CD4-positive, alpha-beta T cell treated with Interleukin-15 for 4 hours (primary cell): ENCODE data around the gene RGL2.
"Not testable (repeated sequence)": the region's sequence is repeated elsewhere in the genome, so short reads cannot be mapped to it uniquely, and the experiment has no call there.

Source experiments
- DNase-seq: peaks from one replicate; pipeline ENCODE4 v3.0.0-alpha.2; 2020; ENCODE audit warnings: low spot score

The RGL2 gene

GRCh38 chr6:33273924-33274902 lies 24.5 kb downstream of the RGL2 start:
- DNase-seq = no peak

- DNase-seq = no peak
Observed at GRCh38 chr6:33273129-33273923, 25.4 kb downstream of the RGL2 start.

- DNase-seq = no peak
Observed at GRCh38 chr6:33272275-33273128, 26.2 kb downstream of the RGL2 start.

- DNase-seq = peak; percentile 96
Observed at GRCh38 chr6:33271468-33272274, 27.1 kb downstream of the RGL2 start, which contains the start of the genes RPS18 and VPS52. RPS18 (plus strand) TSS chr6:33272075; CDS start chr6:33272120, 45 bp downstream. VPS52 (minus strand) TSS chr6:33271876; CDS start chr6:33271675, 201 bp downstream.

- no peak for DNase-seq
Observed at GRCh38 chr6:33271117-33271467, 27.6 kb downstream of the RGL2 start.

GRCh38 chr6:33264015-33264414 lies 34.7 kb downstream of the RGL2 start:
- no peak for DNase-seq

GRCh38 chr6:33262490-33262889 lies 36.3 kb downstream of the RGL2 start:
- DNase-seq = not testable (repeated sequence)

- DNase-seq = no peak
Observed at GRCh38 chr6:33259032-33259431, 39.7 kb downstream of the RGL2 start.

GRCh38 chr6:33254591-33254990 lies 44.2 kb downstream of the RGL2 start:
- DNase-seq = no peak

GRCh38 chr6:33252759-33253158 lies 46.0 kb downstream of the RGL2 start:
- no peak for DNase-seq

GRCh38 chr6:33251395-33252012 lies 47.2 kb downstream of the RGL2 start:
- DNase-seq = no peak

- DNase-seq = no peak
Observed at GRCh38 chr6:33250731-33251130, 48.0 kb downstream of the RGL2 start.

GRCh38 chr6:33249732-33250630 lies 48.8 kb downstream of the RGL2 start:
- DNase-seq = no peak

- DNase-seq = peak; percentile 98
Observed at GRCh38 chr6:33248932-33249731, 49.6 kb downstream of the RGL2 start.

GRCh38 chr6:33248643-33248931 lies 50.2 kb downstream of the RGL2 start:
- peak; percentile 19 for DNase-seq

GRCh38 chr6:33247977-33248642 lies 50.6 kb downstream of the RGL2 start:
- peak; percentile 91 for DNase-seq

GRCh38 chr6:33243476-33243875 lies 55.3 kb downstream of the RGL2 start:
- no peak for DNase-seq

- DNase-seq = no peak
Observed at GRCh38 chr6:33241968-33242367, 56.8 kb downstream of the RGL2 start.
